Stomach (tissue), 9 donors: Measurements from ENCODE around the gene MEOX2. TPM values are rescaled to one million over a fixed set of nuclear protein-coding genes. Genes with fewer than 3 reads are reported as not detected.

Experiments
- DNase-seq, 2 donors: peaks; one replicate each; pipeline versions ENCODE4 v3.0.0 to v3.0.0-alpha.2; 2013 to 2019
- H3K27ac ChIP-seq, 5 donors: fragments of 200-600 bp in 4 of 5; sonication (generic) in 4 of 5; one replicate each; pipeline ENCODE4 v1.5.1; 2013 to 2019; ENCODE audit warnings: mild to moderate bottlenecking in 1 of 5, moderate library complexity in 1 of 5
- H3K27me3 ChIP-seq, 3 donors: fragments of 200-600 bp; sonication (generic); one replicate each; pipeline ENCODE4 v1.5.1; 2017 to 2019; ENCODE audit warnings: mixed run types in 1 of 3
- H3K36me3 ChIP-seq, 4 donors: fragments of 200-600 bp; sonication (generic); 1 replicate in 3 of 4; 2 replicates in 1 of 4; pipeline ENCODE4 v1.5.1; 2016 to 2019
- H3K4me1 ChIP-seq, 4 donors: fragments of 200-600 bp; sonication (generic); one replicate each; pipeline ENCODE4 v1.5.1; 2016 to 2019
- H3K4me3 ChIP-seq, 4 donors: fragments of 200-600 bp; sonication (generic) in 3 of 4; one replicate each; pipeline ENCODE4 v1.5.1; 2016 to 2019; ENCODE audit warnings: mild to moderate bottlenecking in 1 of 4
- H3K9me3 ChIP-seq, 4 donors: fragments of 200-600 bp; sonication (generic); one replicate each; pipeline ENCODE4 v1.5.1; 2016 to 2019
- EP300 ChIP-seq: sonication (generic); formaldehyde crosslinking; IDR thresholded peaks from one replicate; pipeline ENCODE4 v1.6.1; 2017; ENCODE audit warnings: antibody characterized with exemption
- POLR2A ChIP-seq, 4 donors: fragments of 450-650 bp; IDR thresholded peaks; one replicate each; pipeline ENCODE4 v1.6.1; 2016; ENCODE audit warnings: antibody characterized with exemption in 4 of 4, control low read depth in 2 of 4, mild to moderate bottlenecking in 1 of 4, moderate library complexity in 1 of 4
- POLR2AphosphoS5 ChIP-seq, 3 donors: sonication (generic); formaldehyde crosslinking; IDR thresholded peaks; one replicate each; pipeline ENCODE4 v1.6.1; 2016; ENCODE audit warnings: antibody characterized with exemption in 3 of 3
- WGBS, 5 donors: extraction: QIAGEN DNeasy Blood & Tissue Kit in 3 of 5; methylation state at CpG; one replicate each; pipeline versions ENCODE4 v1.1.5 to v1.1.7; 2013 to 2018; 5-methylcytosine and 5-hydroxymethylcytosine counted together
- intact Hi-C: fragments of 100-400 bp; cut with DNase I; formaldehyde crosslinking; loops from one replicate; pipeline ENCODE4 v1.15.1; 2023; ENCODE audit warnings: low total_unique reads
- polyA plus RNA-seq, 3 donors: library from polyadenylated mRNA; stranded (reverse); fragments of 200-250 nt; gene quantifications; one replicate each; pipeline ENCODE4 v1.2.3, GENCODE V29; 2013
- total RNA-seq, 5 donors: library from RNA; depleted of rRNA; stranded (reverse); fragments of >200 nt; gene quantifications; one replicate each; pipeline versions ENCODE4 v1.1.0 to v1.2.3, GENCODE V29; 2014 to 2016
- TF ChIP-seq, protein P1 (sequence below), 7 experiments: fragments of 450-650 bp in 4 of 7; fragments of 200-600 bp in 3 of 7; sonication (generic) in 3 of 7; IDR thresholded peaks; one replicate each; pipeline ENCODE4 v1.5.1; 2016 to 2019; ENCODE audit warnings: antibody characterized with exemption in 7 of 7, control low read depth in 2 of 7, mild to moderate bottlenecking in 1 of 7
- donor health status: healthy with polysubstance abuse.
- donor health status: Bipolar disorder and iron deficiency.
- donor health status: healthy.

The MEOX2 gene
- total and polyA plus RNA-seq, 8 donors, result 0.12 to 13.8 (median 0.57) TPM; not detected in 4

DNA sequence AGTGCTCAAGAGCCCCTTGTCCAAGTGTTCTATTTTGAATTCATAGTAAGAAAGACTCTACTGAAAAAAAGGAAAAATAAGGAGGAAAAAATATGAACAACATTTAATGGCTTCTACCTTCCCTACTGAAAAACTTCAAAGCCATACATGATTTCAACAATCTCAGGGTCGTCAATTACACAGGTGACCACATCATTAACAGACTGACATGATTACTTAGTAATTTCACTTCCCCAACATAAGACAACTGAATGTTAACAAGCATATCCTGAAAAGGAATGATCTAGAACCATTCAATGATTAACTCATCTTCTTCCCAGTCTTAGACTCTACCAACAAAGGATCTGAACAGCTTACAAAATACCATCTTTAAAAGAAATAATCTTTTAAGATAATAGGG is 34.8 kb downstream of the MEOX2 start:
- Histone ChIP-seq H3K4me3 (no peak overlapping the region), H3K4me1 (no peaks in the 10 kb centered on the region), H3K36me3 (no peaks in the 10 kb centered on the region), H3K9me3 (no peaks in the 10 kb centered on the region), H3K27me3 (no peaks in the 10 kb centered on the region), H3K27ac (no peak overlapping the region)
- no peak for DNase-seq
- TF ChIP-seq POLR2AphosphoS5 (IDR thresholded peaks at IDR 0.05) (no peak), POLR2A (IDR thresholded peaks at IDR 0.05) (no peak), EP300 (no peak)
- TF ChIP-seq, protein P1, sequence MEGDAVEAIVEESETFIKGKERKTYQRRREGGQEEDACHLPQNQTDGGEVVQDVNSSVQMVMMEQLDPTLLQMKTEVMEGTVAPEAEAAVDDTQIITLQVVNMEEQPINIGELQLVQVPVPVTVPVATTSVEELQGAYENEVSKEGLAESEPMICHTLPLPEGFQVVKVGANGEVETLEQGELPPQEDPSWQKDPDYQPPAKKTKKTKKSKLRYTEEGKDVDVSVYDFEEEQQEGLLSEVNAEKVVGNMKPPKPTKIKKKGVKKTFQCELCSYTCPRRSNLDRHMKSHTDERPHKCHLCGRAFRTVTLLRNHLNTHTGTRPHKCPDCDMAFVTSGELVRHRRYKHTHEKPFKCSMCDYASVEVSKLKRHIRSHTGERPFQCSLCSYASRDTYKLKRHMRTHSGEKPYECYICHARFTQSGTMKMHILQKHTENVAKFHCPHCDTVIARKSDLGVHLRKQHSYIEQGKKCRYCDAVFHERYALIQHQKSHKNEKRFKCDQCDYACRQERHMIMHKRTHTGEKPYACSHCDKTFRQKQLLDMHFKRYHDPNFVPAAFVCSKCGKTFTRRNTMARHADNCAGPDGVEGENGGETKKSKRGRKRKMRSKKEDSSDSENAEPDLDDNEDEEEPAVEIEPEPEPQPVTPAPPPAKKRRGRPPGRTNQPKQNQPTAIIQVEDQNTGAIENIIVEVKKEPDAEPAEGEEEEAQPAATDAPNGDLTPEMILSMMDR (IDR thresholded peaks at IDR 0.05), result no peak
- WGBS, 5 donors, result 31 to 69% (median 46%) methylated on average over 1 of the region's 1 CpG
- intact Hi-C loops, result no loop called here

DNA sequence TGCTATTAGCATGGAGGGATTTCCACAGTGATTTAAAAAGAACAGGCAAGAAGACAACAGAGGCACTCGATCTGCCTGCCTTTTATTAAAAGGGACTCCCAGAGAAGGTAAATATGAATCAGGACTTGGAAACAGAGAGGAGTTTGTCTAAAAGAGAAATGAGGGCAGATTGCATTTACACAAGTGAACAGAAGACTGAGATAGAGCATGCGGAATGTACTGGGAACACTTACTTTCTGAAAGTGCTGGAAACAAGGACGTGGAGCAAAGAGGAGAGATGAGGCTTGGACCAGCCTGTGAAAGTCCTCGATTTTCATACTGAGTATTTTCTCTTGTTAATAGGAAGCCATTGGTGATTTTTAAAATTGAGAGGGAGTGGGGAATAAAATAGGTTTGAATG is 35.7 kb downstream of the MEOX2 start:
- Histone ChIP-seq H3K4me1 (no peaks in the 10 kb centered on the region), H3K4me3 (no peak overlapping the region), H3K27me3 (no peaks in the 10 kb centered on the region), H3K9me3 (no peaks in the 10 kb centered on the region), H3K36me3 (no peaks in the 10 kb centered on the region), H3K27ac (no peak overlapping the region)
- no peak for TF ChIP-seq EP300
- TF ChIP-seq POLR2AphosphoS5 (IDR thresholded peaks at IDR 0.05), result no peak
- TF ChIP-seq POLR2A (IDR thresholded peaks at IDR 0.05), result no peak
- TF ChIP-seq, protein P1 (IDR thresholded peaks at IDR 0.05), result no peak
- 37 to 64% (median 52%) methylated on average over 4 of the region's 4 CpGs for WGBS, 5 donors
- intact Hi-C loops, result no loop called here
- DNase-seq, result no peak

DNA sequence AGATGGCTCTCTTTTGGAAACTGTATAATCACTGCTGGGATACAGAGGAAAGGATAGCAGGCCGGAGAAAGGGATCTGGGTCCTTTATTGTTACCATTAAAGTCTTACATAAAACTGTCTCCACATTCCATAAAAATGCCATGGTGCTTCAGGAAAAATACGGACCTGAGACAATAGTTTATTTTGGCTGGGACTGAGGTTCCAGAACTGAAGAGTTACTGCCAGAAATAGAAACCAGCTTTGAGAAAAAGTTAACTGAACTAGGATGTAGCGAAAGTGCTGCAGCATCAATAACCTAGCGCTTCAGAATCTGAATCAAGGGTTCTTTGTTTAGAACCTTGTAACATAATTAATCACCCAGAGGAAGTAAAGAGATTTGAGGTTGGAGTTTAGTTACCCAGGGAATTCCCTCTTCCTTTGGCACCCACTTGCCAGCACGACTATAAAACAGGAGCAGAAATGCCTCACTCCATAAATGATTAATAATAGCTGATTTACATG is 38.0 kb downstream of the MEOX2 start:
- no peak for TF ChIP-seq EP300
- TF ChIP-seq, protein P1 (IDR thresholded peaks at IDR 0.05), result no peak
- no peak for TF ChIP-seq POLR2AphosphoS5 (IDR thresholded peaks at IDR 0.05)
- TF ChIP-seq POLR2A (IDR thresholded peaks at IDR 0.05), result no peak
- Histone ChIP-seq H3K4me1 (no peaks in the 10 kb centered on the region), H3K27me3 (no peaks in the 10 kb centered on the region), H3K36me3 (no peaks in the 10 kb centered on the region), H3K4me3 (no peak overlapping the region), H3K27ac (no peak overlapping the region), H3K9me3 (peaks cover 0 to 5% (median under 1%) of the 10 kb centered on the region in 4 donors)
- no peak for DNase-seq
- WGBS, 5 donors, result 53 to 67% (median 60%) methylated on average over 5 of the region's 5 CpGs
- intact Hi-C loops, result no loop called here

DNA sequence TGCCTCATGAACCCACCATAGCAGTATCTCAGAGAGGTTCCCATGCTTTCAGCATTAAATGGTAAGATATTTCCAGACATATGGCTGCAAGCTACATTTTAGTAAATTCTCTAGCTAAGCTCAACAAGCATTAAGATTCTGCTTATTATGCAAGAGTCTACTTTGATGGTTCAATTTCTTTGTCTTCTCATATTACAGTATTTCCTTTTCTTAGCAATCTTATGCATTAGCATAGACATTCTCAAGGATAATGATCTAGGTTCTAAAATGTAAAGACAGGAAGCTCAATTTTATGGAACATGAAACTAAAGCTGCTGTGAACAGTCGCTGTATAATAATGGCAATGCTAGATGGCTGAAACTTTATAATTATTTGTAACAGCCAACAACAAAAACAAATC is 39.2 kb downstream of the MEOX2 start:
- Histone ChIP-seq H3K4me1 (no peaks in the 10 kb centered on the region), H3K27ac (no peak overlapping the region), H3K27me3 (no peaks in the 10 kb centered on the region), H3K4me3 (no peak overlapping the region), H3K36me3 (no peaks in the 10 kb centered on the region), H3K9me3 (peaks cover 0 to 11% (median 5%) of the 10 kb centered on the region in 4 donors)
- DNase-seq, result no peak
- intact Hi-C loops, result no loop called here
- 93 to 96% (median 95%) methylated on average over 1 of the region's 1 CpG for WGBS, 5 donors
- TF ChIP-seq POLR2AphosphoS5 (IDR thresholded peaks at IDR 0.05) (no peak), POLR2A (IDR thresholded peaks at IDR 0.05) (no peak), EP300 (no peak)
- TF ChIP-seq, protein P1 (IDR thresholded peaks at IDR 0.05), result no peak
